Activated CD8-positive, alpha-beta memory T cell treated with anti-CD3 and anti-CD28 coated beads, Interleukin-2, amount 50 U/mL, for 4 hours (primary cell): ENCODE measurements around the gene BCL6B.

Experiments
- DNase-seq: peaks from one replicate; pipeline ENCODE4 v3.0.0-alpha.2; 2020

BCL6B gene

DNA sequence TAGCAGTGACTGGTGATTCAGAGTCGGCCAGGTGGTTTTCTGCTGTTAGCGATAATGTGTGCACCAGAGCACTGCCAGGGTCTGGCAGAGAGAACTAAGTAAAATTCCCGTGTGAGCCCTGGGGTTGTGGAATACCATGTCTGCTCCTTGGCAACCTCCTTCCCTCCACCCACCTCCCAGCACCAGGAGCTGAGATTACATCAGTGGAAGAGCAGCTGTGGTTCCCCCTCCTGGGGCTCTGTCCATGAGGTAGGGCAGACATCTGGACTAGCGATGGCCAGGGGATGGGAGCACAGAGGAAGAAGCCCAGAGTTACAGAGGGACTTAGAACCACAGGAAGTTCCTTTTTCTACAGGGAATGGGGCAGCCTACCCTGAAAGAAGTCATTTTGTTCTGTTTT lies 41.4 kb downstream of the BCL6B start:
- DNase-seq: no peak

DNA sequence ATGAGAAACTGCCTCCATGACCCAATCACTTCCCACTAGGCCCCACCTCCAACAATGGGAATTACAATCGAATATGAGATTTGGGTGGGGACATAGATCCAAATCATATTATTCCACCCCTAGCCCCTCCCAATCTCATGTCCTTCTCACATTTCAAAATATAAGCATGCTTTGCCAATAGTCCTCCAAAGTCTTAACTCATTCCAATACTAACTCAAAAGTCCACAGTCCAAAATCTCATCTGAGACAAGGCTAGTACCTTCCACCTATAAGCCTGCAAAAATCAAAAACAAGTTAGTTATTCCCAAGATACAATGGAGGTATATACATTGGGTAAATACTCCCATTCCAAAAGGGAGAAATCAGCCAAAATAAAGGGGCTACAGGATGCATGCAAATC lies 44.3 kb downstream of the BCL6B start:
- DNase-seq: no peak

DNA sequence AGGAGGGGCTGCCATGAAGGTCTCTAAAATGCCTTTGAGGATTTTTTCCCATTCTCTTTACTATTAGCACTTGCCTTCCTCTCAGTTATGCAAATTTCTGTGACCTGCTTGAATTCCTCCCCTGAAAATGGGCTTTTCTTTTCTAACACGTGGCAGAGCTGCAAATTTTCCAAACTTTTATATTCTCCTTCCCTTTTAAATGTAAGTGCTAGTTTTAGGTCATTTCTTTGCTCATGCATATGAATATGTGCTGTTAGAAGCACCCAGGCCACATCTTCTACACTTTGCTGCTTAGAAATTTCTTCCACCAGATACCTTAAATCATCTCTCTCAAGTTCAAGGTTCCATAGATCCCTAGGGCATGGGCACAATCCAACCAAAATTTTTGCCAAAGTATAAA lies 45.4 kb downstream of the BCL6B start:
- DNase-seq: no peak

DNA sequence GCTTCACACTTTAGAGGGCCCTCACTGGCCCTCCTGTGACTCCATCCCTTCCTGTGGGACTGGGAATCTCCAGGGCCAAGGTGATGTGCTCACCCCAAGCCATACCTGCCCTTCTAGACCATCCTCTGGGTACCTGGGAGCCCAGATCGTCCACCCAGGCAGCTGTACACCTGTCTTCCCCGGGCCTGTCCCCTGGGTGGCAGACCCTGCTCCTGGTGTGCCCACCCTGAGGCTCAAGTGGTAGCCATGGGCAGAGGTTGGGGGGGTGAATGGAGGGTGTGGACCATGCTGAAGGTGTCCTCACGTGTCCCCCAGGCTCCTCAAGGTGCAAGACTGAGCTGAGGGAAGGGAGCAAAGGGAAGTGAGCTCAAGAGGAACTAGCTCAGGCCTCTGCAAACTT lies 47.9 kb downstream of the BCL6B start:
- no peak for DNase-seq

DNA sequence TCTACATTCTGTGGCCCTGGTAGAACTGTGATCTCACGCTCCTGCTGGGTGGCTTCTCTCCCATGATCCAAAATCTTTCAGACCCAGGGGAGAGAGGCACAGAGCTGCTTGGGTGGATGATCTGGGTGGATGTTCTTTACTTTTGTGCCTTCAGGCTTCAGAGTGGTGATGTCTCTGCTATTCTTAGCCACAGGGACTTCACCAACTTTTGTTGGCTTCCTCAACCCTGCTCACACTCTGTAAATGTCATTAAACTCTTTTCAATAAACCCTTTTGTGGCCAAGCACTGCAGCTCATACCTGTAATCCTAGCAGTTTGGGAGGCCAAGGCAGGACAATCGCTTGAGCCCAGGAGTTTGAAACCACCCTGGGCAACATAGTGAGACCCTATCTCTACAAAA lies 49.6 kb downstream of the BCL6B start:
- DNase-seq: no peak

DNA sequence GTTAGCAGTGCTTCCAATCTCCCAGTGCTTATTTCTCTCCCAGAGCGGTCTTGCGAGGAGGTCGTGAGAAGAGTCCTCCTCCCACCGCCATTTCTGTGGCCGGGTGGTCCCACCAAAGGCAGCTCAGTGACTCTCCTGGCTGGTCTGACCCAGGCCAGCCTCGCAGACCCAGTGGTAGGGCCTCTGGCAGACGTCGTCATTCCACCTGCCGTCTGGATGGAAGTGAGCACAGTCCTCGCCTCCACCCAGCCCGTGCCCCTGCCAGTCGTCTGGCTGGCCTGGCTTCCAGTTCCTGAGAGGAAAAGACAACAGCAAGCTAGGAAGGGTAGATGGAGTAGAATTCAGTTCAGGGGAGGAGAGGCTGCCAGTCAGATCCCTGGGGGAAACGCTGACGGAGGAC lies 52.1 kb downstream of the BCL6B start:
- DNase-seq: no peak

DNA sequence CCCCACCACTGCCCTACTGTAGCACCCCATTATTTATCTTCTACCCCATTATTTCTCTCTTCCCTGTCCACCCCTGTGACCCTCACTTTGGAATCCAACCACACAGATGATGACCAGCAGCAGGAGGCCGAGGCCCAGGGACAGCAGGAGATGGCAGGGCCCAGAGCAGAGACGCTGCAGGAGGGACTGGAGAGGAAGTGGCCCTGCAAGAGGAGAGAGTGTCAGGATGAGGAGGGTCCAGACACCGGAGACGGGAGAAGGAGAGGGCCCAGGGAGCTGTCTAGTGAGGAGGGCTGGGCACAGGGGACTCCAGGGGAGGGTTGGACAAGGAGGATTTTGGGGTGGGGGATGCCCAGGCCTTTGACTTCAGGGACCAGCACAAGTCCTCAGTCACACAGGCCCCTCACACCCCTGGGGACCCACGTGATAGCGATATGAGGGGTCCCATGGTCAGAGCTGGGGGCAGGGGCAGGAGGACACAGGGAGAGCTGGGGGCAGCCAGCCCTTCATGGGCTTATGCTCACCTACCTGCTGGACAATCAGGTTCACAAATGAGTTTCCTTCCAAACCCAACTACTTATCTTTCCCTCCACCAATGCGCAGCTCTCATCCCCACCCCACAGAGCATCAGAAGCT lies 55.2 kb downstream of the BCL6B start:
- no peak for DNase-seq

DNA sequence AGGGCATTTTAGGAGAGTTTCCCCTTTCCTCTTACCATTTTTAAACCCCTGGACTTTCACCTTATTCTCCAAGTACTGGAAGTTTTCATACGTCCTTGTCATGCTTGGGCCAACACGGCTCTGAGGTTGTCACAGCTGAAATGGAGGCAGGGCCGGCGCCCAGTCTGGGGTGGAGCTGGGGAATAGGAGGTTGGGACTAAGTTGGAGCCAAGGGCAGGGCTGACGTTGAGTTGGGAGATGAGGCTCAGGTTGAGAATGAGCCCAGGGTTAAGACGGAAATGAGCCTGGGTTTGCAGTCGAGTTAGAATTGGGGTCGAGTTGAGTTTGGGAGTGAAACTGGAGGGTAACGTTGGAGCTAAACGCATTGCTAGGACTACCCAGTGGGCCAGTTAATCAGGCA lies 55.9 kb downstream of the BCL6B start:
- no peak for DNase-seq
